ENCODE measurements around the gene ALK.

ALK gene

GRCh38 chr2:29281086-29281915 lies 640.1 kb downstream of the ALK start:
- Histone ChIP-seq H3K27ac (no peak overlapping the region), H4K20me1 (ENCODE audit: insufficient read depth) (no peaks in the 10 kb centered on the region), H3K4me1 (ENCODE audit: low read depth, poor library complexity, severe bottlenecking) (no peaks in the 10 kb centered on the region), H3K9ac (no peak overlapping the region), H3K79me2 (ENCODE audit: insufficient read depth, low read depth) (no peaks in the 10 kb centered on the region), H3K36me3 (ENCODE audit: insufficient read depth) (no peaks in the 10 kb centered on the region), H2AFZ (ENCODE audit: low read depth) (no peak overlapping the region), H3K4me3 (IDR thresholded peaks at IDR 0.05; ENCODE audit: insufficient read depth, low read depth, low read length) (no peak overlapping the region), H3K4me2 (no peak overlapping the region), H3K27me3 (ENCODE audit: insufficient read depth, low read depth) (no peaks in the 10 kb centered on the region)
- TF ChIP-seq CTCF (conservative IDR thresholded peaks at IDR 0.05; ENCODE audit: low read depth, low read length) = no peak

- no peaks in the 10 kb centered on the region for H3K27me3 ChIP-seq (ENCODE audit: insufficient read depth, low read depth)
- no peak overlapping the region for H2AFZ ChIP-seq (ENCODE audit: low read depth)
- no peaks in the 10 kb centered on the region for H3K4me1 ChIP-seq (ENCODE audit: low read depth, poor library complexity, severe bottlenecking)
- no peak overlapping the region for H3K4me3 ChIP-seq (IDR thresholded peaks at IDR 0.05; ENCODE audit: insufficient read depth, low read depth, low read length)
- H3K79me2 ChIP-seq (ENCODE audit: insufficient read depth, low read depth) = no peaks in the 10 kb centered on the region
- no peak overlapping the region for H3K4me2 ChIP-seq
- H3K36me3 ChIP-seq (ENCODE audit: insufficient read depth) = no peaks in the 10 kb centered on the region
- H3K9ac ChIP-seq = no peak overlapping the region
- no peak overlapping the region for H3K27ac ChIP-seq
- no peak for TF ChIP-seq CTCF (conservative IDR thresholded peaks at IDR 0.05; ENCODE audit: low read depth, low read length)
- H4K20me1 ChIP-seq (ENCODE audit: insufficient read depth) = no peaks in the 10 kb centered on the region
These were observed 642.4 kb downstream of the ALK start for GRCh38 chr2:29278966-29279365.

GRCh38 chr2:29276151-29276550 lies 645.2 kb downstream of the ALK start:
- Histone ChIP-seq H3K27me3 (ENCODE audit: insufficient read depth, low read depth) (no peaks in the 10 kb centered on the region), H3K79me2 (ENCODE audit: insufficient read depth, low read depth) (no peaks in the 10 kb centered on the region), H4K20me1 (ENCODE audit: insufficient read depth) (no peaks in the 10 kb centered on the region), H2AFZ (ENCODE audit: low read depth) (no peak overlapping the region), H3K4me1 (ENCODE audit: low read depth, poor library complexity, severe bottlenecking) (no peaks in the 10 kb centered on the region), H3K27ac (no peak overlapping the region), H3K9ac (no peak overlapping the region), H3K4me3 (IDR thresholded peaks at IDR 0.05; ENCODE audit: insufficient read depth, low read depth, low read length) (no peak overlapping the region), H3K4me2 (no peak overlapping the region), H3K36me3 (ENCODE audit: insufficient read depth) (no peaks in the 10 kb centered on the region)
- TF ChIP-seq CTCF (conservative IDR thresholded peaks at IDR 0.05; ENCODE audit: low read depth, low read length) = no peak

GRCh38 chr2:29275186-29275585 lies 646.2 kb downstream of the ALK start:
- no peaks in the 10 kb centered on the region for H4K20me1 ChIP-seq (ENCODE audit: insufficient read depth)
- no peak overlapping the region for H3K27ac ChIP-seq
- H3K4me1 ChIP-seq (ENCODE audit: low read depth, poor library complexity, severe bottlenecking) = no peaks in the 10 kb centered on the region
- no peak for TF ChIP-seq CTCF (conservative IDR thresholded peaks at IDR 0.05; ENCODE audit: low read depth, low read length)
- no peaks in the 10 kb centered on the region for H3K27me3 ChIP-seq (ENCODE audit: insufficient read depth, low read depth)
- no peak overlapping the region for H2AFZ ChIP-seq (ENCODE audit: low read depth)
- H3K36me3 ChIP-seq (ENCODE audit: insufficient read depth) = no peaks in the 10 kb centered on the region
- H3K79me2 ChIP-seq (ENCODE audit: insufficient read depth, low read depth) = no peaks in the 10 kb centered on the region
- no peak overlapping the region for H3K4me2 ChIP-seq
- no peak overlapping the region for H3K9ac ChIP-seq
- H3K4me3 ChIP-seq (IDR thresholded peaks at IDR 0.05; ENCODE audit: insufficient read depth, low read depth, low read length) = no peak overlapping the region
